ENCODE measurements around the gene ZW10. TPM values are rescaled to one million over a fixed set of nuclear protein-coding genes. Genes with fewer than 3 reads are reported as not detected.
"Not testable (repeated sequence)": the region's sequence is repeated elsewhere in the genome, so short reads cannot be mapped to it uniquely, and the experiment has no call there.

ZW10 gene
- total RNA-seq, 1 donor from 2014 or later, result 16.3 TPM

DNA sequence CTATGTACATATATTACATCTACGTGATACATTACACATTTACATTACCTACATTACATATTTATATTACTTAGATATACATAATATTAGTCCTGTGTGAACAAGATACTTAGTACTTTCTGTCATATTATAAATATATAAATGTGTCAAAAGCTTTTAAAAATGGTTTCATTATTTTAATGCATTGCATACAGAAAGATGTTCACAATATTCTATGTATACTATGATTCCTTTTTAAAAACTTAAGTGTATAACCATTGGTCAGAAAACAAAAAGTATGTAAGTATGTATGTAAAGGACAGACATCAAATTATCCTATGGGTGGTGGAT is 647 bp upstream of the ZW10 start:
- Histone ChIP-seq H3K36me3 (ENCODE audit: control insufficient read depth, insufficient read depth, low read length) (no peaks in the 10 kb centered on the region), H3K27me3 (ENCODE audit: control insufficient read depth, insufficient read depth, low read length) (no peaks in the 10 kb centered on the region), H3K4me3 (ENCODE audit: low read depth, low read length) (peak overlapping the region; percentile 95)
- DNase-seq (ENCODE audit: low read depth) (no peak), FAIRE-seq (no peak)
- TF ChIP-seq, protein P1, sequence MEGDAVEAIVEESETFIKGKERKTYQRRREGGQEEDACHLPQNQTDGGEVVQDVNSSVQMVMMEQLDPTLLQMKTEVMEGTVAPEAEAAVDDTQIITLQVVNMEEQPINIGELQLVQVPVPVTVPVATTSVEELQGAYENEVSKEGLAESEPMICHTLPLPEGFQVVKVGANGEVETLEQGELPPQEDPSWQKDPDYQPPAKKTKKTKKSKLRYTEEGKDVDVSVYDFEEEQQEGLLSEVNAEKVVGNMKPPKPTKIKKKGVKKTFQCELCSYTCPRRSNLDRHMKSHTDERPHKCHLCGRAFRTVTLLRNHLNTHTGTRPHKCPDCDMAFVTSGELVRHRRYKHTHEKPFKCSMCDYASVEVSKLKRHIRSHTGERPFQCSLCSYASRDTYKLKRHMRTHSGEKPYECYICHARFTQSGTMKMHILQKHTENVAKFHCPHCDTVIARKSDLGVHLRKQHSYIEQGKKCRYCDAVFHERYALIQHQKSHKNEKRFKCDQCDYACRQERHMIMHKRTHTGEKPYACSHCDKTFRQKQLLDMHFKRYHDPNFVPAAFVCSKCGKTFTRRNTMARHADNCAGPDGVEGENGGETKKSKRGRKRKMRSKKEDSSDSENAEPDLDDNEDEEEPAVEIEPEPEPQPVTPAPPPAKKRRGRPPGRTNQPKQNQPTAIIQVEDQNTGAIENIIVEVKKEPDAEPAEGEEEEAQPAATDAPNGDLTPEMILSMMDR (IDR thresholded peaks at IDR 0.05; ENCODE audit: insufficient read depth, low read length, severe bottlenecking), result no peak

DNA sequence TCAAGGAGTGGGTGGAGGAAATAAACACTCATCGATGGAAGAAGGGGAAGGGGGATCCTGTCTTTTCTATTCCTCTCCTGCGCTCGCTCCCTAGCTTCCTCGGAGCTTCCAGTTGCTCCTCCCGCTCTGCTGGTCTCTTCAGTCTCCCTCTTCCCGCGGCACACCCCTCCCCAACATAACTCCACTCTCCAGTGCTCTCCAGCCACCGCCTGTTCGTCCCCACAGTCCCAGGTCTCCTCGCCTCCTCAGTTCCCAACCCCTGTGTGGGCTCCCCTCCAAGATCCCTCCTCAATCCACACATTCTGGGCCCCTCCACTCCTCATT is 438 bp downstream of the ZW10 start:
- DNase-seq (ENCODE audit: low read depth), result peak; percentile 18
- TF ChIP-seq, protein P1 (IDR thresholded peaks at IDR 0.05; ENCODE audit: insufficient read depth, low read length, severe bottlenecking), result no peak
- H3K36me3 ChIP-seq (ENCODE audit: control insufficient read depth, insufficient read depth, low read length), result peaks cover 2% of the 10 kb centered on the region
- FAIRE-seq, result no peak
- H3K4me3 ChIP-seq (ENCODE audit: low read depth, low read length), result peak overlapping the region; percentile 95
- H3K27me3 ChIP-seq (ENCODE audit: control insufficient read depth, insufficient read depth, low read length), result no peaks in the 10 kb centered on the region

DNA sequence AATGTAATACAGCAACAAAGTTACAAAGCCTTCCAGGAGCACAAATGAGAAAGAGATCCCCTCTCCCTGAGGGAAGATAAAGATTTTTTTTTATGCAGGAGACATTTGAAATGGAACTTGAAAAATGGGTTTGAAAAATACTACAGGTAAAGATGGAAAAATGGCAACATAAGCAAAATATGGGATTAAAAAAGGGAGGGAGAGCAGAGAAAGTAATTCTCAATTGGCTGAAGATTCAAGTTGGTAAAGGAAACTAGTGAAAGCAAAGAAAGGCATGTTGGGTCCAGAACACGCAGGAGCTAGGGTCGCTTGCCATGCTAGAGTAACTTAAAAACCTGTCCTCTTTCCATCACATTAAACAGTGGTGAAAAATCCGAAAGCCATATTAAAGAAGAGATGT is 1.5 kb downstream of the ZW10 start:
- FAIRE-seq, result no peak
- TF ChIP-seq, protein P1 (IDR thresholded peaks at IDR 0.05; ENCODE audit: insufficient read depth, low read length, severe bottlenecking), result no peak
- no peaks in the 10 kb centered on the region for H3K27me3 ChIP-seq (ENCODE audit: control insufficient read depth, insufficient read depth, low read length)
- H3K36me3 ChIP-seq (ENCODE audit: control insufficient read depth, insufficient read depth, low read length), result peaks cover 2% of the 10 kb centered on the region
- no peak for DNase-seq (ENCODE audit: low read depth)
- H3K4me3 ChIP-seq (ENCODE audit: low read depth, low read length), result no peak overlapping the region

DNA sequence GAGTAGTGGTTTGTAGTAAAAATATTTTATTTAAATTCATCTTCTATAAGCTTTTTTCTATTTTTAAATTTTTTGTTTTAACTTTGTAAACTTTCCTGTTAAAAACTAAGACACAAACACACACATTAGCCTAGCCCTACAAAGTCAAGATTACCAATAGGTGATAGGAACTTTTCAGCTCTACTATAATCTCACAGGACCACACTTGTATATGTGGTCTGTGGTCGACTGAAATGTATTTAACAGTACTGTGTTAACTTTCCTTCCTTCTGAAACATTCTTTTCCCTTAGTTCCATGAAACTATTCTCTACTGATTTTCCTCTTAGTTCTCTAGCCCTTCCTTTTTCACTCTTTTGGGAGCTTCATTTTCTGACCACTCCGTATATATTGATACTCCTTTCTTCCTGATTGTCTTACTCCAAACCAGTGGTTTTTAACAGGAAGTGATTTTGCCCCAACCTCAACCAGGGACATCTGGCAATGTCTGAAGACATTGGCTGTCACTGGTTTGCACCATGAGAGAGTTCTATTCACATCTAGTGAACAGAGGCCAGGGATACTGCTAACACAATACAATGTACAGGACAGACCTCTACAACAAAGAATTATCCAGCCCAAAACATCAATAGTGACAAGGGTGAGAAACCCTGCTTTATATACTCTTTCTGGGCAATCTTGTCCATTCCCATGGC is 8.8 kb downstream of the ZW10 start:
- no peak for DNase-seq (ENCODE audit: low read depth)
- FAIRE-seq, result no peak
- TF ChIP-seq, protein P1 (IDR thresholded peaks at IDR 0.05; ENCODE audit: insufficient read depth, low read length, severe bottlenecking), result no peak
- H3K4me3 ChIP-seq (ENCODE audit: low read depth, low read length), result no peak overlapping the region
- H3K27me3 ChIP-seq (ENCODE audit: control insufficient read depth, insufficient read depth, low read length), result no peaks in the 10 kb centered on the region
- H3K36me3 ChIP-seq (ENCODE audit: control insufficient read depth, insufficient read depth, low read length), result peaks cover 4% of the 10 kb centered on the region

DNA sequence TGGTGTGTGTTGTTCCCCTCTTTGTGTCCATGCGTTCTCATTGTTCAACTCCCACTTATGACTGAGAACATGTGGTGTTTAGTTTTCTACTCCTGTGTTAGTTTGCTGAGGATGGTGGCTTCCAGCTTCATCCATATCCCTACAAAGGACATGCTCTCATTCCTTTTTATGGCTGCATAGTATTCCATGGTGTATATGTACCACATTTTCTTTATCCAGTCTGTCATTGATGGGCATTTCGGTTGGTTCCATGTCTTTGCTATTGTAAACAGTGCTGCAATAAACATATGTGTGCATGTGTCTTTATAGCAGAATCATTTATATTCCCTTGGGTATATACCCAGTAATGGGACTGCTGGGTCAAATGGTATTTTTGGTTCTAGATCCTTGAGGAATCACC is 10.5 kb downstream of the ZW10 start:
- FAIRE-seq; H3K36me3 ChIP-seq (ENCODE audit: control insufficient read depth, insufficient read depth, low read length); H3K4me3 ChIP-seq (ENCODE audit: low read depth, low read length); DNase-seq (ENCODE audit: low read depth); H3K27me3 ChIP-seq (ENCODE audit: control insufficient read depth, insufficient read depth, low read length): not testable (repeated sequence)

DNA sequence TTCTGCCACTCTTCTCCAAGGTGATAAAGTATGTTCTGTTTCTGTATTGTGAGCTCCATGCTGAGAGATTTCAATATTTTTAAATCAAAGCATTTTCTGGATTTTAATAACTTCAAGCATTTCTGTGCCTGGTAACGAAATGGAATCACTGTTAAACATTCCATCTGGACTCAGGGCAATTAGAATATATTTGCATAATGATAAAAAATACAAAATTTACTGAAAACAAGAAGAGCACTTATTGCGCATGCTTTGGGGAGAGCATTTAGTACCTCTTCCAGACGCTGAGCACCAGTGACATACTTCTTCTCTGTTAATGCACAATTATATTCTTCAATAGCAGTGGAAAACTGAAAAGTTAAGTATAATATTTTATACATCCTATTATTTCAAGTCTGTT is 13.3 kb downstream of the ZW10 start:
- TF ChIP-seq, protein P1 (IDR thresholded peaks at IDR 0.05; ENCODE audit: insufficient read depth, low read length, severe bottlenecking), result no peak
- Histone ChIP-seq H3K27me3 (ENCODE audit: control insufficient read depth, insufficient read depth, low read length) (no peaks in the 10 kb centered on the region), H3K36me3 (ENCODE audit: control insufficient read depth, insufficient read depth, low read length) (peaks cover 7% of the 10 kb centered on the region), H3K4me3 (ENCODE audit: low read depth, low read length) (no peak overlapping the region)
- FAIRE-seq (no peak), DNase-seq (ENCODE audit: low read depth) (no peak)
